Thymus (tissue), 11 donors: Measurements from ENCODE around the gene GABARAPL1. TPM values are rescaled to one million over a fixed set of nuclear protein-coding genes. Genes with fewer than 3 reads are reported as not detected.
A peak's percentile ranks its signal among the peaks of the same experiment; 100 is the strongest.
"Not testable (repeated sequence)": the region's sequence is repeated elsewhere in the genome, so short reads cannot be mapped to it uniquely, and the experiment has no call there.

ENCODE experiments used
- DNase-seq, 9 donors: peaks; one replicate each; pipeline ENCODE4 v3.0.0-alpha.2; 2013; ENCODE audit warnings: low spot score in 9 of 9, low read depth in 6 of 9, missing footprints in 1 of 9
- H3K27ac ChIP-seq, 2 donors: one replicate each; pipeline ENCODE4 v1.5.1; 2013; ENCODE audit warnings: control low read depth in 1 of 2, low read depth in 1 of 2, low read length in 1 of 2, mild to moderate bottlenecking in 1 of 2, moderate library complexity in 1 of 2
- H3K27me3 ChIP-seq, 2 donors: one replicate each; pipeline ENCODE4 v1.5.1; 2013; ENCODE audit warnings: low read length in 1 of 2; ENCODE audit not compliant: control insufficient read depth in 2 of 2, insufficient read depth in 1 of 2
- H3K36me3 ChIP-seq, 2 donors: one replicate each; pipeline ENCODE4 v1.5.1; 2013; ENCODE audit warnings: low read length in 1 of 2, mild to moderate bottlenecking in 1 of 2, moderate library complexity in 1 of 2; ENCODE audit not compliant: control insufficient read depth in 2 of 2, insufficient read depth in 2 of 2
- H3K4me1 ChIP-seq, 2 donors: one replicate each; pipeline ENCODE4 v1.5.1; 2013; ENCODE audit warnings: low read length in 2 of 2; ENCODE audit not compliant: control insufficient read depth in 2 of 2, insufficient read depth in 2 of 2
- H3K4me3 ChIP-seq, 2 donors: one replicate each; pipeline ENCODE4 v1.5.1; 2013; ENCODE audit warnings: low read length in 2 of 2, control low read depth in 1 of 2, mild to moderate bottlenecking in 1 of 2
- H3K9me3 ChIP-seq, 2 donors: one replicate each; pipeline ENCODE4 v1.5.1; 2013; ENCODE audit warnings: low read length in 1 of 2, mild to moderate bottlenecking in 1 of 2; ENCODE audit not compliant: control insufficient read depth in 2 of 2, insufficient read depth in 1 of 2
- WGBS: extraction: QIAGEN DNeasy Blood & Tissue Kit; methylation state at CpG from one replicate; pipeline ENCODE4 v1.1.7; 2013; 5-methylcytosine and 5-hydroxymethylcytosine counted together
- polyA plus RNA-seq: library from polyadenylated mRNA; stranded (reverse); fragments of 200-250 nt; gene quantifications from one replicate; pipeline ENCODE4 v1.2.3, GENCODE V29; 2013
- total RNA-seq: library from RNA; stranded (reverse); fragments of 120-200 nt; gene quantifications from one replicate; pipeline ENCODE4 v1.2.4, GENCODE V29; 2013
- donor health status: healthy.

GABARAPL1 gene
- total and polyA plus RNA-seq, 2 donors, result 19.1 to 92.0 TPM

DNA sequence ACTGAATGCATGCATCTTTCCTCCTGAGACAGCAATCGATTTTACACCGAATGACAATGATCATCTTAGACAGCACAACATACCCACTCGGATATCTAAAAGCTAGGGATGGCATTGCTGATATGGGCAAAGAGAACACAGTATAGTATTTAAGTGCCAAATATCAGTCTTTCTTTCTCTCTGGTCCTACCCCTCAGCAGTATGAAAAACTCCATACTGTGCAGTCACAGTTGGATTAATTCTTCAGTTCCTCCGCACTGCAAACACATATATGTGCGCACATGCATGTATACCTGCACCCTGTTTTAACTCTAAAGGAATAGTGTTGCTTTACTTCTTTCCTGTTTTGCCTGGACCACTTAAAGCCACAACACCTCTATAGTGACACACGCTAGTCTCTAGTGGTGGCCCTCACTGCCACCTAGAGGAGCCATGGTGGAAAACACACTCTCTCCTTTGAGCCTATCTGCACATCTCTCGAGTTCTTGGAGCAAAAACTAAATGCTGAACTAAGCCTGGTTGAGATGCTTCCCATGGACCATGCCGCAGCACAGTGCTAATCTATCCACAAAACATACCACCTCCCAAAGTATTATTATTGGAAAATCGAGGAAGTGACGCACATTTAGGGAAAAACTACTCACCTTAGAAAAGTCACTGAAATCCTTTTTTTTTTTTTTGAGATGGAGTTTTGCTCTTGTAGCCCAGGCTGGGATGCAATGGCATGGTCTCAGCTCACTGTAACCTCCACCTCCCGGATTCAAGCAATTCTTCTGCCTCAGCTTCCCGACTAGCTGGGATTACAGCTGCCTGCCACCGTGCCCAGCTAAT lies 21.9 kb upstream of the GABARAPL1 start:
- H3K27ac ChIP-seq, result no peak overlapping the region
- DNase-seq, result peak in 8 of 9 donors; percentile 40 to 85 (median 64)
- 55% methylated on average over 13 of the region's 13 CpGs for WGBS

GRCh38 chr12:10191865-10192264 lies 20.8 kb upstream of the GABARAPL1 start:
- peaks cover 0 to 6% of the 10 kb centered on the region in 2 donors for H3K4me1 ChIP-seq
- no peak for DNase-seq
- H3K27ac ChIP-seq, result no peak overlapping the region
- H3K36me3 ChIP-seq, result no peaks in the 10 kb centered on the region
- no peak overlapping the region for H3K4me3 ChIP-seq
- 71% methylated on average over 2 of the region's 2 CpGs for WGBS
- H3K27me3 ChIP-seq, result no peaks in the 10 kb centered on the region
- no peaks in the 10 kb centered on the region for H3K9me3 ChIP-seq

More for the DNA sequence above, 21.9 kb upstream of the GABARAPL1 start:
- no peaks in the 10 kb centered on the region for H3K27me3 ChIP-seq
- no peaks in the 10 kb centered on the region for H3K36me3 ChIP-seq
- H3K4me3 ChIP-seq, result no peak overlapping the region
- no peaks in the 10 kb centered on the region for H3K9me3 ChIP-seq
- peaks cover 0 to 6% of the 10 kb centered on the region in 2 donors for H3K4me1 ChIP-seq

DNA sequence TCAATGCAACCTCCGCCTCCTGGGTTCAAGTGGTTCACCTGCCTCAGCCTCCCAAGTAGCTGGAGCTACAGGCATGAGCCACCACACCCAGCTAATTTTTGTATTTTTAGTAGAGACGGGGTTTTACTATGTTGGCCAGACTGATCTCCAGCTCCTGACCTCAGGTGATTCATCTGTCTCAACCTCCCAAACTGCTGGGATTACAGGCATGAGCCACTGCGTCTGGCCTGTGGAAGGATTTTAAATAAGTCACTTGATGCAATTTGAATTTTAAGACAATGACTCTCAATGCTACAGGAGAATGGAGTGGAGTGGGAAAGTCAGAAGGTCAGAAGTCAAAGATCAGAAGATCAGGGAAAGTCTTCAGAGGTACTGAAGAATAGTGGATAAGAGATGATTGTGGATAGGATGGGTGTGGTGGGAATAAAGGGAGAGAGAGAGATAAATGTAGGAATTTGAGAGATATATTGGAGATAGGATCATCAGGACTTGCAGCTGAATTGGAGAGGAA lies 18.5 kb upstream of the GABARAPL1 start:
- no peak overlapping the region for H3K27ac ChIP-seq
- H3K9me3 ChIP-seq, result no peaks in the 10 kb centered on the region
- no peaks in the 10 kb centered on the region for H3K27me3 ChIP-seq
- peaks cover 0 to 6% of the 10 kb centered on the region in 2 donors for H3K4me1 ChIP-seq
- H3K4me3 ChIP-seq, result no peak overlapping the region
- H3K36me3 ChIP-seq, result no peaks in the 10 kb centered on the region
- WGBS, result 97% methylated on average over 3 of the region's 3 CpGs
- no peak for DNase-seq

DNA sequence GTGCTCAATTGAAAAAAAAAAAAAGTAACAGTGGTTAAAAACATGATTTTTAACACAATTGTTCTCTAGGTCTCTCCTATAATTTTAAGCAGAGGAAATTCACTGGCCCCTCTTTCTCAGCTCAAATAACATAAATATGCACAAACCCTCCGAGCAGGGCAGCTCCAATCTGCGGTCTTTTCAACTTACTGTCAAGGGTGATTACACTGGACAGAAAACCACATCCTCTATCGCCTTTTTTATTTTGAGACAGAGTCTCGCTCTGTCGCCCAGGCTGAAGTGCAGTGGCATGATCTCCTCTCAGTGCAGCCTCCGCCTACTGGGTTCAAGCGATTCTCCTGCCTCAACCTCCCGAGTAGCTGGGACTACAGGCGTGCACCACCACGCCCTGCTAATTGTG lies 16.5 kb upstream of the GABARAPL1 start:
- Histone ChIP-seq H3K27ac (no peak overlapping the region), H3K4me3 (no peak overlapping the region), H3K27me3 (no peaks in the 10 kb centered on the region), H3K36me3 (no peaks in the 10 kb centered on the region), H3K4me1 (no peaks in the 10 kb centered on the region), H3K9me3 (no peaks in the 10 kb centered on the region)
- WGBS, result 50% methylated on average over 10 of the region's 10 CpGs
- DNase-seq, result no peak

- H3K36me3 ChIP-seq, result no peaks in the 10 kb centered on the region
- H3K4me3 ChIP-seq, result no peak overlapping the region
- no peak overlapping the region for H3K27ac ChIP-seq
- WGBS, result 90% methylated on average over 5 of the region's 5 CpGs
- H3K9me3 ChIP-seq, result no peaks in the 10 kb centered on the region
- H3K4me1 ChIP-seq, result no peaks in the 10 kb centered on the region
- no peaks in the 10 kb centered on the region for H3K27me3 ChIP-seq
- DNase-seq, result no peak
These were observed 14.8 kb upstream of the GABARAPL1 start for GRCh38 chr12:10197879-10198278.

DNA sequence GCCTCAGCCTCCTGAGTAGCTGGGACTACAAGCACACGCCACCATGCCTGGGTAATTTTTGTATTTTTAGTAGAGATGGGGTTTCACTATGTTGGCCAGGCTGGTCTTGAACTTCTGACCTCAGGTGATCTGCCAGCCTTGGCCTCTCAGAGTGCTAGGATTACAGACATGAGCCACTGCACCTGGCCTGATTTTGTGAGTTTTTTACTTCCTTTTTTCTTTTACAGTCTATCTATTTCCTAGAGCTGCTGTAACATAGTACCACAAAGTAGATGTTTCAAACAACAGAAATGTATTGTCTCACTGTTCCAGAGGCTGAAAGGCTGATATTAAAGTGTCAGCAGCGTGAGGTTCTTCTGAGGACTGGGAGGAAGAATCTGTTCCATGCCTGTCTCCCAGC lies 8.2 kb upstream of the GABARAPL1 start:
- H3K4me1 ChIP-seq, H3K9me3 ChIP-seq, H3K27ac ChIP-seq, H3K27me3 ChIP-seq, H3K36me3 ChIP-seq, DNase-seq, H3K4me3 ChIP-seq: not testable (repeated sequence)
- 91% methylated on average over 2 of the region's 2 CpGs for WGBS

DNA sequence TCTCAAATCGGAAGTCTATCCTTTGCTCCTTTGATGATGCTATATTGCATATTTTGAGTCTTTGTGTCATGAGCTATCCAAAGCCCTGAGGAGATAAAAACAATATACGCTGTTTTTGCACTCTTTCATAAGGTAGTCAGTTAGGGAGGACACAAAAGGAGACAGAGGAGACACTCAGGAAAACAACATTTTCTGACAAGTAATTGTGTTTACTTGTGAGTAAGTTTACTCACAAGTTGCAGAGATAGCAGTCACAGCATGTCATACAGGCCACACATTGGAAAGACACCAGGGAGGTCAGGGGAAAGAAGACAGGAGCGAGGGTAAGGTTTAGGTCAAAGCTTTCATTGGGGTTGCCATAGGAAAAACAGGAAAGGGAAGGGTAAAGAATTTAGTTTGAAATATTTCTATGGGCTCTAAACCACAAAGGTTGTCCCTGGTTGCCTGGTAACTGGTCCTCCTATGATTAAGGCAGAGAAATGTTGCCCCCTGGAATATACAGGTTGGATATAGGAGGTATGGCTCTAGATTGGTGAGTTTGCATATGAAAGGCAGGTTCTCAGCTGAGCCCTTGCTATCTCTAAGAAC lies 7.4 kb upstream of the GABARAPL1 start:
- Histone ChIP-seq H3K36me3 (no peaks in the 10 kb centered on the region), H3K27me3 (no peaks in the 10 kb centered on the region), H3K9me3 (no peaks in the 10 kb centered on the region), H3K27ac (no peak overlapping the region), H3K4me1 (no peaks in the 10 kb centered on the region), H3K4me3 (no peak overlapping the region)
- DNase-seq, result no peak
- WGBS, result 96% methylated on average over 3 of the region's 3 CpGs

DNA sequence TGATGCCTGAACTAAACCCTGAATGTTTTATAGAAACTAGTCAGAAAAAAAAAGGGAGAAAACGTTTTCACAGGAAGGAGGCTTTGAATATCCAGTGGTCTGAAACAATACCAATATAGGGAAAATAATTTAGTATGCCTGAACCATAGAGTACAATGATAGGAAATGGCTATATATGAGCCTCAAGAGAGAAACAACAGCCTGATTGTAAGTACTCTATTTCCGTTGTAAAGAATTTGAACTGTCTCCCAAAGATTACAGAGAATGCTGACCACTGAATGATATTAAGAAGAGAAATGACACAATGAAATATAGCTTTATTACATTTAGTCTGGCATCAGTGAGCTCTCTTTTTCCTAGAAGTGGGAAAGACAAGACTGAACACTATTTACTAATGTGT lies 5.5 kb upstream of the GABARAPL1 start:
- Histone ChIP-seq H3K4me3 (no peak overlapping the region), H3K27ac (no peak overlapping the region), H3K36me3 (no peaks in the 10 kb centered on the region), H3K4me1 (peaks cover 2 to 4% of the 10 kb centered on the region in 2 donors), H3K9me3 (no peaks in the 10 kb centered on the region), H3K27me3 (no peaks in the 10 kb centered on the region)
- DNase-seq, result no peak
- WGBS, result 50% methylated on average over 2 of the region's 2 CpGs

DNA sequence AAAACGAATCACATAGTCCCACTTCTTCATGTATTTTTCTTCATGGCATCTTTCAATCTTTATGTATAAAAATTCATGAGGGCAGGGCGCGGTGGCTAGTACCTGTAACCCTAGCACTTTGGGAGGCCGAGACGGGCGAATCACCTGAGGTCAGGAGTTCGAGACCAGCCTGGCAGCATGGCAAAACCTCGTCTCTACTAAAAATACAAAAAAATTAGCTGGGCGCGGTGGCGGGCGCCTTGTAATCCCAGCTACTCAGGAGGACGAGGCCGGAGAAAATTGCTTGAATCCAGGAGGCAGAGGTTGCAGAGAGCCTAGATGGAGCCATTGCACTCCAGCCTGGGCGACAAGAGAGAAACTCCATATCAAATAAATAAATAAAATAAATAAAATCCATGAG lies 2.5 kb upstream of the GABARAPL1 start:
- no peak overlapping the region for H3K27ac ChIP-seq
- no peak for DNase-seq
- no peaks in the 10 kb centered on the region for H3K27me3 ChIP-seq
- H3K4me1 ChIP-seq, result peaks cover 3 to 24% of the 10 kb centered on the region in 2 donors
- H3K4me3 ChIP-seq, result no peak overlapping the region
- 94% methylated on average over 15 of the region's 15 CpGs for WGBS
- no peaks in the 10 kb centered on the region for H3K36me3 ChIP-seq
- no peaks in the 10 kb centered on the region for H3K9me3 ChIP-seq
